NCI-H1092 treated with DMSO at 0.1 percent for 48 hours (cell line): ENCODE data around the gene STK26.
"Not testable (repeated sequence)": the region's sequence is repeated elsewhere in the genome, so short reads cannot be mapped to it uniquely, and the experiment has no call there.

Experiments used
- DNase-seq: peaks from one replicate; lab custom pipeline; 2025; lab: John Stamatoyannopoulos, UW

STK26 gene

DNA sequence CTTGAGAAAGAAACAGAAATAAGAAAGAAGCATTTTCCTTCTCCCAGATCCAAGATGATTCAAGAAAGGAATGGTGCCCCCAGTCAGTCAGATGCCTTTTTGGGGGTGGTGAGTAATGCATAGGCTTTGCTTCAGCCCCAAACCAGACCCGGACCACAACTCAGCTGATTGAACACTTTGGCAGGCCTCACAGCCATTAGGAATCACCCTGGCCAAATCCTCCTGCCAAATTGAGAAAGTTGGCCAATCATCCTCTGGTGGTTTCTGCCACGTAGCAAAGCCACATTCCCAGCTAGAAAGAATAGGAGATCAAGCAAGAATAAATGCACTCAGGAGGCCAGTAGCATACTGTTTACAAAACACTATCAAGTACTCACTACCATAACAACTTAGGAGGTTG lies 71.1 kb downstream of the STK26 start:
- no peak for DNase-seq

- not testable (repeated sequence) for DNase-seq
Observed at GRCh38 chrX:132098704-132099103, 75.6 kb downstream of the STK26 start.

- DNase-seq = no peak
Observed at GRCh38 chrX:132101206-132101605, 78.1 kb downstream of the STK26 start.

DNA sequence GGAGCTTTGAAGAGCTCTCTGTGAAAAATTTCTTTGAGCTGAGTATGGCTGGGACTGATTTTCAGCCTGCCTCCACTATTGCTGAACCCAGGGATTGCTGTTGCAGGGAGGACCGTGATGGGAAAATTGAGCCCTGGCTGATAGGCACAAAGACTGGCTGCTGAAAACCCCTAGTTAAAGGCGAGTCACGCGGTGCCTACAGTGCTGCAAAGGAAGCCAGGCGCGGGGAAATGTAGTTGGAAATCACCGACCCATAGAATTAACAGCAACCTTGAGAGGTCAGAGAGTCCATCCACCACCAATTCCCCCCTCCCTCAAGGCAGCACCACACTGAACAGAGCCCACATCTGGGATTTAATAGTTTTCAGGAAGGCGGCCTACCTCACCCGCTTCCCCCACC lies 78.7 kb downstream of the STK26 start:
- no peak for DNase-seq

GRCh38 chrX:132107291-132107690 lies 84.2 kb downstream of the STK26 start:
- DNase-seq = no peak

- DNase-seq = no peak
Observed at GRCh38 chrX:132114607-132115006, 91.5 kb downstream of the STK26 start.

DNA sequence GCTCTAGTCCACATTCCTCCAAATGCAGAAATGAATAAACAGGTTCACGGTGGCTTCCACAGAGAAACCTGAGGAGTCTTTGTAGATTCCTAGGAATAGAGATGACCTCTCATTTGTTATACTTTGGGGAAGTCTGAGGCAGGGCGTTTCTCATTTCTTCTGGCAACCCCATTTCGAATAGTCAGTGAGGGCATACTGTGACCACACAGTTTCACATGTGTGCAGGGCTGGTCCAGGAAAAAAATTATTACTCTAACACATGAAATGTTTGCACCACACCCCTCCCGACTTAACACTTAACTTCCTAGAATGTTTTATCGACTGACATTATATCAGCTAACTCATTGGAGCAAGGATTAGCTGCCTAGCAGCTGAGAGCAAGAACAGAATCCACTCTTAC lies 92.7 kb downstream of the STK26 start:
- DNase-seq = no peak

DNA sequence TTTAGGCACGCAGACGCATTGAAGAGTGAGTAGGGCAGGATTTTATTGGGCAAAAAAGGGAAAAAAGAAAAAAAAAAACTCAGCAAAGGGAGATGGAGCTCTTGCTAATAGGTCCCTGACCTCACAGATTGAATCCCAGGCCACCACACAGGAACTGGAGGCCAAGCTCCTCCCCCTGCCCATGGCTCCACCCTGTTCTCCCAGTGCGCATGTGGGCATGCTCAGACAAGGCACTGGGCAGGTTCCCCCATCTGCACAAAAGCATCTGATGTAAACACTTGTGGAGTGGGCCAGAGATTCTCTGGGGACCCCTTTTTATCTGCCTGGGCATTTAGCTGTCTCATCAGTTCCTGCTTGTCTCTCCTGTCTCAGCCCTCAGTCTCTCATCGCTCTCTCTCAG lies 95.3 kb downstream of the STK26 start:
- DNase-seq = no peak

- no peak for DNase-seq
Observed at GRCh38 chrX:132119283-132119682, 96.2 kb downstream of the STK26 start.

- no peak for DNase-seq
Observed at GRCh38 chrX:132119821-132120515, 96.9 kb downstream of the STK26 start.

DNA sequence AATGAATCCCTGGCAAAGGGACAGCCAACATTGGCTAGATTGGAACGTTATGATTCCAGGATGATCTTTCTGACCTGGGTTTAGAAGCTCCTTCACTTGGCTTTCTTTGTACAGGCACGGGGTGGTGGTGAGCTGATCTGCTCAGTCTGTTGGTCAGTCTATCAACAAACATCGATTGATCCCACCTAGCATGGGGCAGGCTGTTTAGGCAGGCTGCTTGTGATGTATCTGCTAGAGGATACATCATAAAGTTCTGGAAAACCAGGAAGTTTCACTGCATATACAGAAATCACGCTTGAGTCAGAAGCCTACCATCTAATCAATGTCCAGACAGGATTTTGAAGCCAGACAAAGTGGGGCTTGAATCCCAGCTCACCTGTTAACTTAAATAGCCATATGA lies 97.8 kb downstream of the STK26 start:
- no peak for DNase-seq
